Naive thymus-derived CD8-positive, alpha-beta T cell (primary cell): ENCODE results near the gene CXCL3. TPM values are rescaled to one million over a fixed set of nuclear protein-coding genes. Genes with fewer than 3 reads are reported as not detected.

Experiments used
- ATAC-seq, 2 donors: fragments of 150-1000 bp; cut with Tn5 transposase in 1 of 2; sonication (Bioruptor Pico), chemical (Tn5 transposase) in 1 of 2; 1 replicate in 1 of 2; 2 replicates in 1 of 2; pipeline ENCODE4 v1.10.0; 2021; ENCODE audit warnings: mild to moderate bottlenecking in 2 of 2, moderate library complexity in 2 of 2
- POLR2A ChIA-PET: fragments of 350-600 bp; sonication (Branson Sonifier 250); formaldehyde crosslinking; loops from one replicate; lab custom pipeline; 2021; ENCODE audit warnings: antibody characterized with exemption; lab: Charles Lee
- DNase-seq, 10 donors: peaks; one replicate each; pipeline versions ENCODE4 v3.0.0 to v3.0.0-alpha.2; 2020 to 2022
- H3K27ac Mint-ChIP-seq, 10 donors: one replicate each; pipeline ENCODE4 v1.8.0; 2020 to 2022; ENCODE audit warnings: mild to moderate bottlenecking in 10 of 10, mixed read lengths in 10 of 10, moderate library complexity in 4 of 10, inconsistent platforms in 1 of 10
- H3K27me3 Mint-ChIP-seq, 5 donors: one replicate each; pipeline ENCODE4 v1.8.0; 2021 to 2022; ENCODE audit warnings: mixed read lengths in 5 of 5
- H3K36me3 Mint-ChIP-seq, 3 donors: one replicate each; pipeline ENCODE4 v1.8.0; 2020 to 2022; ENCODE audit warnings: mixed read lengths in 3 of 3, mild to moderate bottlenecking in 2 of 3, inconsistent platforms in 1 of 3
- H3K4me1 Mint-ChIP-seq, 4 donors: one replicate each; pipeline ENCODE4 v1.8.0; 2021 to 2022; ENCODE audit warnings: mixed read lengths in 4 of 4
- H3K4me3 Mint-ChIP-seq, 10 donors: one replicate each; pipeline ENCODE4 v1.8.0; 2020 to 2022; ENCODE audit warnings: mild to moderate bottlenecking in 10 of 10, mixed read lengths in 10 of 10, moderate library complexity in 6 of 10, inconsistent platforms in 1 of 10
- H3K9me3 Mint-ChIP-seq, 9 donors: one replicate each; pipeline ENCODE4 v1.8.0; 2020 to 2022; ENCODE audit warnings: mixed read lengths in 9 of 9, mild to moderate bottlenecking in 3 of 9, inconsistent platforms in 1 of 9, moderate library complexity in 1 of 9
- polyA plus RNA-seq, 3 donors: library from polyadenylated mRNA; unstranded; fragments of 300-500 nt; fragmentation: Illumina TruSeq; gene quantifications; one replicate each; pipeline ENCODE4 v1.2.3, GENCODE V29; 2021
- total RNA-seq, 8 experiments: library from RNA in 2 of 8; stranded (reverse) in 2 of 8; gene quantifications; one replicate each; pipeline ENCODE4 v1.2.3 and lab custom pipeline; 2021 to 2026

Gene CXCL3
- total and polyA plus RNA-seq, 5 experiments from 2014 or later = not detected

DNA sequence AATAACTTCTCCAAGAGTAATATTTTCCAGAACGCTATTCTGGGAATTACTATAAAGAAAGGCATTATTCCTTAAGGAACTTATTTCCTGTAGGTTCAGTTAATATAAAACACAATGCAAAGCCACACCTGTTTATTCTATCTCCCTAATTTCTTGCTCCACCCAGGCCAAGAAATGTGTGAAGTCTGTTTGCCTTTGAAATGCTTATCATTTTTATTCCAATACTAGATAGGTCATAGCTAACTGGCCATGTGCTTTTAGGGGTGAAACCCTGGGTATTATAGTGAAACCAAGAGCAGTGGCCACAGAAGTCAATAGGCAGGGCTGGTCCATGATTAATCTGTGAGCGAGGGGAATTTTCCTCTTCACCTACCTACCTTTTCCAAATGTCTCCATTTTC lies 14.8 kb downstream of the CXCL3 start:
- Mint-ChIP-seq H3K27me3 (no peaks in the 10 kb centered on the region), H3K36me3 (peaks cover 0 to 13% (median 0%) of the 10 kb centered on the region in 3 donors), H3K4me1 (peaks cover 0 to 3% (median 0%) of the 10 kb centered on the region in 4 donors), H3K4me3 (no peak overlapping the region), H3K27ac (no peak overlapping the region), H3K9me3 (peaks cover 0 to 18% (median 2%) of the 10 kb centered on the region in 9 donors)
- DNase-seq = no peak
- POLR2A ChIA-PET = no interaction called here
- ATAC-seq = no peak

- H3K4me3 Mint-ChIP-seq = no peak overlapping the region
- H3K36me3 Mint-ChIP-seq = peaks cover 0 to 5% (median 0%) of the 10 kb centered on the region in 3 donors
- POLR2A ChIA-PET = no interaction called here
- H3K9me3 Mint-ChIP-seq = peaks cover 0 to 13% (median 0%) of the 10 kb centered on the region in 9 donors
- no peak overlapping the region for H3K27ac Mint-ChIP-seq
- peaks cover 0 to 6% (median 0%) of the 10 kb centered on the region in 4 donors for H3K4me1 Mint-ChIP-seq
- H3K27me3 Mint-ChIP-seq = no peaks in the 10 kb centered on the region
- DNase-seq = no peak
- ATAC-seq = no peak
Measured at GRCh38 chr4:74021601-74022000, 16.9 kb downstream of the CXCL3 start.

DNA sequence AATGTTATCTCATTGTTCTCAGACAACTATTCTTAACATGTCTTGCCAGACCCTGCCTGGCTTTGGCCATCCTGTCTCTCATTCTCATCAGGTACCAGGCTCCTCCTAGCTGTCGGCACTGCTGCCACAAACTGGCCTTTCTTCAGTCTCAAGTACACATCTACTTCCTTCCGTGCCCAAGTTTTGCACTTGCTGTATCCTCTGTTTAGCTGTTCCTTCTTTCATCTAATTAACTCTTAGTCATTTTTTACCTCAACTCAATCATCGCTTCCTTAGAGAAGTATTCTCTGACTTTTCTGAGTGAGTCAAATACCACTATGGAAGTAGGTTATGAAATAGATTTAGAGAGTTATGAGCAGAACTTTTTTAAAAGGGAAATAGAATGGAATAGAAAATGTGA lies 19.7 kb downstream of the CXCL3 start:
- Mint-ChIP-seq H3K36me3 (no peaks in the 10 kb centered on the region), H3K4me3 (no peak overlapping the region), H3K27me3 (no peaks in the 10 kb centered on the region), H3K4me1 (peaks cover 0 to 15% (median 0%) of the 10 kb centered on the region in 4 donors), H3K27ac (peak overlapping the region in 1 of 10 donors; percentile 21), H3K9me3 (peaks cover 0 to 2% (median 0%) of the 10 kb centered on the region in 9 donors)
- DNase-seq (no peak), ATAC-seq (no peak)
- POLR2A ChIA-PET = no interaction called here

DNA sequence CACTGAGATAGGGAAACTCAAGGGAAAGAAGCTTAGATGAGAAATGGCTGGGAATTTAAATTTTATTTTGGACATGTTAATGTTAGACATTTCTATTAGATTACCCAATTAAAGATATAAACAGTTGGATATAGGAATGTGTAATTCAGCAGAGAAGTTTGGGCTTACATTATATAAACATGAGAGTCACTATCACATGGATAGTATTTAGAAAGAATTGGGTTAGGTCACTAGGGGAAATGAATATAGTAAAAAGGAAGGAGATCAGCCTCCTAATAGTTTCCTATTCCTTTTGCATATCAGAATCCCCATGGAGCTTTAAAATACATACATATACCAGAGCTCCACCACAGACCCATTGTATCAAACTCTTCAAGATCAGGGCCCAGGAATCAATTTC lies 20.4 kb downstream of the CXCL3 start:
- no peaks in the 10 kb centered on the region for H3K36me3 Mint-ChIP-seq
- peaks cover 0 to 2% (median 0%) of the 10 kb centered on the region in 9 donors for H3K9me3 Mint-ChIP-seq
- ATAC-seq (no peak), DNase-seq (no peak)
- H3K27me3 Mint-ChIP-seq = peaks cover 0 to 1% (median 0%) of the 10 kb centered on the region in 5 donors
- H3K4me1 Mint-ChIP-seq = peaks cover 0 to 15% (median 0%) of the 10 kb centered on the region in 4 donors
- POLR2A ChIA-PET = no interaction called here
- no peak overlapping the region for H3K27ac Mint-ChIP-seq
- H3K4me3 Mint-ChIP-seq = no peak overlapping the region

DNA sequence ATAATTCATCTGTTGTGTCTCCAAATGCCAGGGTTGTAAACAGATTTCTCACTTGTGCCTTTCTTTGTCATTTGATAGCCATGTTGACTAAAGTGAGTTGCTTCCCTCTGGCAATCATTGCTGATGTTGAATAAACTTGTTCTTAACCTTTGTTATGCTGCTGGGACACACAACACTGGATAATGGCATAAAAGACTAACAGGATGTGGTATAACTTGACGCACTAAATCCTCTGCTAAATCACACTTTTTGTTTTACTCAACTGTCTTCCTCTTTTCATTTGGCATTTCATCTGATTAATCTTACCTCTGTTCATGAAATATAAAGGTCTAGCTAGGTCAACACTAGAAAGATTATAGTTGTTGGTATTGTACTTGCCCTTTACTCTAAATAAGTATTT lies 22.4 kb downstream of the CXCL3 start:
- ATAC-seq = peak in 1 of 2 donors; percentile 44
- Mint-ChIP-seq H3K27me3 (peaks cover 0 to 1% (median 0%) of the 10 kb centered on the region in 5 donors), H3K4me1 (peaks cover 0 to 15% (median 0%) of the 10 kb centered on the region in 4 donors), H3K9me3 (peaks cover 0 to 2% (median 0%) of the 10 kb centered on the region in 9 donors), H3K36me3 (no peaks in the 10 kb centered on the region), H3K4me3 (no peak overlapping the region), H3K27ac (peak overlapping the region in 2 of 10 donors; percentile 19 to 44)
- POLR2A ChIA-PET = no interaction called here
- peak in 1 of 10 donors; percentile 45 for DNase-seq

GRCh38 chr4:74015126-74015780 lies 23.2 kb downstream of the CXCL3 start:
- Mint-ChIP-seq H3K9me3 (peaks cover 0 to 4% (median 0%) of the 10 kb centered on the region in 9 donors), H3K27me3 (peaks cover 0 to 1% (median 0%) of the 10 kb centered on the region in 5 donors), H3K4me3 (no peak overlapping the region), H3K4me1 (peaks cover 0 to 15% (median 0%) of the 10 kb centered on the region in 4 donors), H3K27ac (no peak overlapping the region), H3K36me3 (peaks cover 0 to 5% (median 0%) of the 10 kb centered on the region in 3 donors)
- POLR2A ChIA-PET = no interaction called here
- DNase-seq = no peak
- no peak for ATAC-seq

- peaks cover 0 to 5% (median 0%) of the 10 kb centered on the region in 3 donors for H3K36me3 Mint-ChIP-seq
- ATAC-seq (no peak), DNase-seq (no peak)
- POLR2A ChIA-PET = no interaction called here
- H3K4me1 Mint-ChIP-seq = peaks cover 0 to 15% (median 0%) of the 10 kb centered on the region in 4 donors
- no peak overlapping the region for H3K4me3 Mint-ChIP-seq
- no peak overlapping the region for H3K27ac Mint-ChIP-seq
- H3K27me3 Mint-ChIP-seq = peaks cover 0 to 1% (median 0%) of the 10 kb centered on the region in 5 donors
- peaks cover 0 to 4% (median 0%) of the 10 kb centered on the region in 9 donors for H3K9me3 Mint-ChIP-seq
Measured at GRCh38 chr4:74014332-74014731, 24.2 kb downstream of the CXCL3 start.

DNA sequence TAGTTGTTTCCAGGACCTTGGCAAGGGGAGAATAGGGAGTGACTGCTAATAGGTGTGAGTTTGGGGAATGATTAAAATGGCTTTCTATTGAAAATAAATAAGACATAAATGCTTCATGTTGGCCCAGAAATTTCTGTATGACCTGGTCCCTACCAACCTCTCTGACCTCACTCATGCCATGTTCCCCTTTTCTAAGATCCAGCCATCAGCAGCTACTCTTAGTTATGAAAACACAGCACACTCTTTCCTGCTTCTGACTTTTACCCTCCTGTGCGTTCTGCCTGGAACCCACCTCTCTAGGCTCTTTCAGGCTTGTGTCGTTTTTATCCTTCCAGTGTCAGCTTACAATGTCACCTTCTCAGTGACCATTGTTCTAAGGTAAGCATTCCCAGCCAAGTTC lies 25.2 kb downstream of the CXCL3 start:
- Mint-ChIP-seq H3K27ac (no peak overlapping the region), H3K4me1 (peaks cover 0 to 11% (median 0%) of the 10 kb centered on the region in 4 donors), H3K9me3 (peaks cover 0 to 4% (median 0%) of the 10 kb centered on the region in 9 donors), H3K36me3 (peaks cover 0 to 5% (median 0%) of the 10 kb centered on the region in 3 donors), H3K4me3 (no peak overlapping the region), H3K27me3 (peaks cover 0 to 1% (median 0%) of the 10 kb centered on the region in 5 donors)
- POLR2A ChIA-PET = no interaction called here
- no peak for ATAC-seq
- DNase-seq = no peak

- H3K4me1 Mint-ChIP-seq = peaks cover 0 to 11% (median 0%) of the 10 kb centered on the region in 4 donors
- ATAC-seq = no peak
- H3K4me3 Mint-ChIP-seq = no peak overlapping the region
- POLR2A ChIA-PET = no interaction called here
- peaks cover 0 to 4% (median 0%) of the 10 kb centered on the region in 9 donors for H3K9me3 Mint-ChIP-seq
- peaks cover 0 to 5% (median 0%) of the 10 kb centered on the region in 3 donors for H3K36me3 Mint-ChIP-seq
- no peak for DNase-seq
- no peak overlapping the region for H3K27ac Mint-ChIP-seq
- peaks cover 0 to 1% (median 0%) of the 10 kb centered on the region in 5 donors for H3K27me3 Mint-ChIP-seq
Measured at GRCh38 chr4:74012130-74012529, 26.4 kb downstream of the CXCL3 start.

GRCh38 chr4:74009307-74009706 lies 29.2 kb downstream of the CXCL3 start:
- H3K27ac Mint-ChIP-seq = no peak overlapping the region
- no peak overlapping the region for H3K4me3 Mint-ChIP-seq
- DNase-seq (no peak), ATAC-seq (no peak)
- peaks cover 0 to 5% (median 0%) of the 10 kb centered on the region in 3 donors for H3K36me3 Mint-ChIP-seq
- peaks cover 0 to 4% (median 0%) of the 10 kb centered on the region in 9 donors for H3K9me3 Mint-ChIP-seq
- no peaks in the 10 kb centered on the region for H3K4me1 Mint-ChIP-seq
- peaks cover 0 to 1% (median 0%) of the 10 kb centered on the region in 5 donors for H3K27me3 Mint-ChIP-seq
- POLR2A ChIA-PET = no interaction called here

DNA sequence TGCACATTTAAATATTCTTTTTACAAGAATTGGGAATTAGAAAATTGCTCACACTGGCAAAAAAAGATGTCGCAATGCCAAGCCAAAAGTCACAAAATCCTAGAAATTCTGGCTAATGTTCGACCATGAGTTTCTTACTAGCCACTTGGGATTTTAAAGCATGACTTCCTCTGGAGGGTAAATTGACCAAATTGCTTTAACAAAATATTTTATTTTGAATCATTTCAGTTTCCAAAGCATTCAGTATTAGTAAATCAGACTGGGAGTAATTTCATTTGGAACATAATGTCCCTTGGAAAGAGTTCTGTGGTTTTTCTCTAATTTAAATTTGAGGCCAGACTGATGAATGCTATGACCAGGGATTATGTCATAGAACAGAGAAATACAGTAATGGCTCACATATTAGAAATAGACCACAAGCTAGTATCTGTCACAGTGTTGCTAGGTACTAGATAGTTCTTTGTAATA lies 32.4 kb downstream of the CXCL3 start:
- DNase-seq (no peak), ATAC-seq (no peak)
- POLR2A ChIA-PET = no interaction called here
- Mint-ChIP-seq H3K27ac (no peak overlapping the region), H3K27me3 (peaks cover 0 to 4% (median 0%) of the 10 kb centered on the region in 5 donors), H3K9me3 (peaks cover 0 to 4% (median 0%) of the 10 kb centered on the region in 9 donors), H3K36me3 (peaks cover 0 to 5% (median 0%) of the 10 kb centered on the region in 3 donors), H3K4me1 (no peaks in the 10 kb centered on the region), H3K4me3 (no peak overlapping the region)

DNA sequence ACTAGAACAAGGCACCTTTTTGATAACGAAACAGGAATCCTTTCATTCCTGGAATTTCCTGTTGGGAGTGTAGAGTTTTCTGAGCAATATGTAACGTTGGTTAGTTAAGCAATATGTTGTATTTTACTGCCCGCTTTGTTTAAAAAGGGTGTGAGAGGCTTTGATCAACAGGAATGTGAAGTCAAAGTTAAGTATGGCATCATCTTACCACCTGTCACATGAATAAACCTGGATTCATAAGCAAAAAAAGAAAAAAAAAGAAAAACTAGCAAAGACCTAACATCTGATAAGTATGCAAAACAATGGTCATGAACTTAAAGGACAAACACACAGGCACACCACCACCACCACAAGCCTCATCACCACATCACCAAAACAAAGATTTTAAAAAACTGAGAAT lies 33.0 kb downstream of the CXCL3 start:
- POLR2A ChIA-PET = no interaction called here
- Mint-ChIP-seq H3K36me3 (peaks cover 0 to 2% (median 0%) of the 10 kb centered on the region in 3 donors), H3K27me3 (peaks cover 0 to 4% (median 0%) of the 10 kb centered on the region in 5 donors), H3K27ac (no peak overlapping the region), H3K4me3 (no peak overlapping the region), H3K4me1 (no peaks in the 10 kb centered on the region), H3K9me3 (peaks cover 0 to 1% (median 0%) of the 10 kb centered on the region in 9 donors)
- DNase-seq (no peak), ATAC-seq (no peak)

DNA sequence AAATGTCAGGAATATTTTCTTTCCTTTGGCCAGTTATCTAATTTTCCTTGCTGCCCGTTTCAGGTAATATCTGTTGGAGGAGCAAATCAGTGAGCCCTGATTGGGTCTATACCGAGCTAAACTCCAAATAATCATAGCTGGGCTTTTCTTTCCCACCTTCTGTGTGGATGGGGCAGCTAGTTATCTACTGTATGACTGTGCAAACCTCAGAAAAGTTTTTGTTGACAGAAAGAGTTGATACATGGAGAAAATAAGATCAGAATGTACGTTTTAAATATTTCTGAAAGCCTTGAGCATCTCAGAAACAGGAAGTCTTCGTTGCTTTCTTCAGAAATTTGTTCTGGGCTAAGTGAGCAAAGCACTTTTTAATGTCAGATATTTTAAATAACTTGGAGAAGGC lies 33.8 kb downstream of the CXCL3 start:
- no peaks in the 10 kb centered on the region for H3K36me3 Mint-ChIP-seq
- DNase-seq = no peak
- H3K4me1 Mint-ChIP-seq = no peaks in the 10 kb centered on the region
- peaks cover 0 to 5% (median 0%) of the 10 kb centered on the region in 9 donors for H3K9me3 Mint-ChIP-seq
- ATAC-seq = no peak
- H3K4me3 Mint-ChIP-seq = no peak overlapping the region
- POLR2A ChIA-PET = no interaction called here
- peaks cover 0 to 4% (median 0%) of the 10 kb centered on the region in 5 donors for H3K27me3 Mint-ChIP-seq
- H3K27ac Mint-ChIP-seq = no peak overlapping the region
